ENCODE data around the gene OR8K5. TPM values are rescaled to one million over a fixed set of nuclear protein-coding genes. Genes with fewer than 3 reads are reported as not detected.

The OR8K5 gene
- not detected in 2 replicates for total RNA-seq

GRCh38 chr11:56160217-56160616, at the start of gene OR8K5:
OR8K5 (minus strand) TSS chr11:56160317; CDS start chr11:56160317, 0 bp downstream.

GRCh38 chr11:56176318-56176717, 16.2 kb upstream of the OR8K5 start, which contains the start of gene OR5J2:
OR5J2 (plus strand) TSS chr11:56176618; CDS start chr11:56176618, 0 bp downstream.

GRCh38 chr11:56140151-56140661, 19.9 kb downstream of the OR8K5 start, which contains the start of gene OR8J3:
OR8J3 (minus strand) TSS chr11:56140201; CDS start chr11:56137718, 2,483 bp downstream.

GRCh38 chr11:56122073-56122472, 38.0 kb downstream of the OR8K5 start, which contains the start of gene OR8H3:
OR8H3 (plus strand) TSS chr11:56122373; CDS start chr11:56122373, 0 bp downstream.

Other genes starting within 250 kb of the OR8K5 start
- gene OR5W2, start 245.7 kb downstream of the OR8K5 start, total RNA-seq: not detected in 2 replicates
- gene OR5I1, start 223.9 kb downstream of the OR8K5 start, total RNA-seq: not detected in 2 replicates
- gene OR10AG1, start 190.4 kb downstream of the OR8K5 start, total RNA-seq: not detected in 2 replicates
- gene OR5F1, start 165.7 kb downstream of the OR8K5 start, total RNA-seq: not detected in 2 replicates
- gene OR5AS1, start 132.7 kb downstream of the OR8K5 start, total RNA-seq: not detected in 2 replicates
- not detected in 2 replicates for gene OR8I2, start 67.0 kb downstream of the OR8K5 start, total RNA-seq
- gene OR8H2, start 56.6 kb downstream of the OR8K5 start, total RNA-seq: not detected in 2 replicates
- not detected in 2 replicates for gene OR8H3, start 37.9 kb downstream of the OR8K5 start, total RNA-seq
- not detected in 2 replicates for gene OR8J3, start 20.1 kb downstream of the OR8K5 start, total RNA-seq
- gene OR5J2, start 16.3 kb upstream of the OR8K5 start, total RNA-seq: not detected in 2 replicates
- not detected in 2 replicates for gene OR5T2, start 73.9 kb upstream of the OR8K5 start, total RNA-seq
- gene OR5T3, start 91.9 kb upstream of the OR8K5 start, total RNA-seq: not detected in 2 replicates
- not detected in 2 replicates for gene OR5T1, start 113.8 kb upstream of the OR8K5 start, total RNA-seq
- not detected in 2 replicates for gene OR8H1, start 131.9 kb upstream of the OR8K5 start, total RNA-seq
- not detected in 2 replicates for gene OR8K3, start 154.8 kb upstream of the OR8K5 start, total RNA-seq
- gene OR8K1, start 185.7 kb upstream of the OR8K5 start, total RNA-seq: not detected in 2 replicates
- gene OR8J1, start 194.0 kb upstream of the OR8K5 start, total RNA-seq: not detected in 2 replicates
- not detected in 2 replicates for gene OR8U1, start 215.3 kb upstream of the OR8K5 start, total RNA-seq